K562 treated with DMSO at 1 percent for 12 hours (cell line): Measurements from ENCODE around the gene HAX1. TPM values are rescaled to one million over a fixed set of nuclear protein-coding genes. Genes with fewer than 3 reads are reported as not detected.

Experiments
- total RNA-seq: library from RNA; unstranded; fragments of 300-600 nt; gene quantifications from 2 replicates; pipeline ENCODE4 v1.2.3, GENCODE V29; 2022; ENCODE audit not compliant: insufficient read depth

The HAX1 gene
- 212 and 223 TPM in 2 replicates for total RNA-seq

GRCh38 chr1:154272217-154272998, at the start of gene HAX1:
Gene HAX1, plus strand, starts transcription at chr1:154272629. Its CDS starts 95 bp downstream, at chr1:154272724.

GRCh38 chr1:154320882-154321608, 48.6 kb downstream of the HAX1 start, which contains the start of gene AQP10:
Gene AQP10, plus strand, starts transcription at chr1:154321093. Its CDS starts 63 bp downstream, at chr1:154321156.

DNA sequence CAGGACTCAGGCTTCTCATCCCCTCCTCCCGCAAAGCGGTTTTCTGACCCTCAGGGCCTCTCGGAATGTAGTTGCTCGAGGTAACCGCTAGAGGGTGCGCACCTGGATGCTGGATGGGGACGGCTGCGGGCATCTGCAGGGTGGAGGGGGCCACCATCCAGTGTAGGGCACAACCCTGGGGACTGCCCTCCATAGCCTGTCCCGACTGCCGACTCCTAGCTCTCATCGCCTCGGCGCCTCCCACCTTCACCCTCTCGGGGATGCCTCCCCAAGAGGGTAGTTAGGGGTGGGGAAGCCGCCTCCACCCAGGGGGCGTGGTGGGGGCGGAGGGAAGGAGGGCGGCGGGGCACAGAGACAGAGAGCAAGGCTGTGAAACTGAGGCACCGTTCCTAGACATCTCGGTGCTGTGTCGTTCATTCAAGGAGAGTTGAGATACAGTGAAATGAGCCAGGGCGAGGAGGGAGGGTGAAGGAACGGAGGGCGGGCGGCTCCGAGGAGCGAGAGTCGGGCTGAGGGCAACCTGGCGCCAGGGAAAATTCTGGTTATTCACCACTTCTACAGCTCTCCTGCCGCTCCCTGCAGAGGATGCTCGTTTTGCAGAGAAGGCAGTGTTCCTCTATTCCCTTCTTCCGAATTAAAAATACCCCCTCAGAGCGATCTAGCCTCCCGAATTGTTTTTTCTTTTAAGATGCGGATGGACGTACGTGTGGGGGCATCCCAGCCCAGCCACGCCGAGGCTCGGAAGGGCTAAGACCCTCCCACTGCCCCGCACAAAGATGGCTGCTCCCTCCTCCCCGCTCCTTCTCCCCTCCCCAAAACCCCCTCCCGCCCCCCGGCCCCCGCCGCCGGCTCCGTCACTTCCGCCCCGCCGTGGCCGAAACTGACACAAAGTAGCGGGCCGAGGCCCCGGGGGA, 52.5 kb downstream of the HAX1 start, which contains the start of gene ATP8B2:
TSS of gene ATP8B2 (plus strand) at position 857 of the 914 bp plus-strand sequence. CDS start 2,617 bp downstream, outside the sequence.

Other genes starting within 250 kb of the HAX1 start
- gene NUP210L, start 117.6 kb upstream of the HAX1 start, total RNA-seq, result not detected in 2 replicates
- gene TPM3, start 80.5 kb upstream of the HAX1 start, total RNA-seq, result 228 and 361 TPM in 2 replicates
- not detected in 2 replicates for gene CFAP141, start 66.3 kb upstream of the HAX1 start, total RNA-seq
- 49.2 and 167 TPM in 2 replicates for gene UBAP2L, start 51.7 kb upstream of the HAX1 start, total RNA-seq
- 0.65 and 1.3 TPM in 2 replicates for gene AQP10, start 48.5 kb downstream of the HAX1 start, total RNA-seq
- 11.1 and 27.0 TPM in 2 replicates for gene ATP8B2, start 52.9 kb downstream of the HAX1 start, total RNA-seq
- gene IL6R, start 132.7 kb downstream of the HAX1 start, total RNA-seq, result 0.73 and 3.9 TPM in 2 replicates
- gene TDRD10, start 229.6 kb downstream of the HAX1 start, total RNA-seq, result not detected in 2 replicates
- gene SHE, start 229.8 kb downstream of the HAX1 start, total RNA-seq, result not detected in 2 replicates